Activated CD4-positive, alpha-beta T cell treated with anti-CD3 and anti-CD28 coated beads, Interleukin-2, amount 50 U/mL, for 24 hours (primary cell): ENCODE data around the gene FSTL1.
"Not testable (repeated sequence)": the region's sequence is repeated elsewhere in the genome, so short reads cannot be mapped to it uniquely, and the experiment has no call there.

Experiments
- DNase-seq, 2 donors: peaks; one replicate each; pipeline ENCODE4 v3.0.0-alpha.2; 2020; ENCODE audit warnings: low read depth in 1 of 2, low spot score in 1 of 2

The FSTL1 gene

GRCh38 chr3:120418446-120418845, 32.3 kb downstream of the FSTL1 start:
- no peak for DNase-seq

GRCh38 chr3:120417272-120417911, 33.4 kb downstream of the FSTL1 start:
- DNase-seq: peak; percentile 50 to 80

- no peak for DNase-seq
These were observed 33.9 kb downstream of the FSTL1 start for GRCh38 chr3:120416868-120417267.

GRCh38 chr3:120415756-120416155, 35.0 kb downstream of the FSTL1 start:
- DNase-seq: no peak

- no peak for DNase-seq
These were observed 40.3 kb downstream of the FSTL1 start for GRCh38 chr3:120410541-120410940.

GRCh38 chr3:120410116-120410515, 40.7 kb downstream of the FSTL1 start:
- DNase-seq: no peak

GRCh38 chr3:120407508-120408287, 43.1 kb downstream of the FSTL1 start:
- DNase-seq: no peak

- DNase-seq: no peak
These were observed 45.9 kb downstream of the FSTL1 start for GRCh38 chr3:120404876-120405275.

GRCh38 chr3:120402257-120402656, 48.5 kb downstream of the FSTL1 start:
- no peak for DNase-seq

- no peak for DNase-seq
These were observed 51.4 kb downstream of the FSTL1 start for GRCh38 chr3:120399372-120399771.

- no peak for DNase-seq
These were observed 54.3 kb downstream of the FSTL1 start for GRCh38 chr3:120396469-120396868.

GRCh38 chr3:120394347-120394746, 56.4 kb downstream of the FSTL1 start:
- no peak for DNase-seq

- no peak for DNase-seq
These were observed 57.0 kb downstream of the FSTL1 start for GRCh38 chr3:120393761-120394160.

GRCh38 chr3:120393243-120393642, 57.5 kb downstream of the FSTL1 start:
- no peak for DNase-seq

GRCh38 chr3:120382941-120383447, 67.8 kb downstream of the FSTL1 start:
- DNase-seq: no peak

GRCh38 chr3:120381503-120381902, 69.3 kb downstream of the FSTL1 start:
- DNase-seq: no peak

GRCh38 chr3:120377948-120378347, 72.8 kb downstream of the FSTL1 start:
- not testable (repeated sequence) for DNase-seq

- DNase-seq: no peak
These were observed 80.3 kb downstream of the FSTL1 start for GRCh38 chr3:120370463-120370862.

- DNase-seq: no peak
These were observed 81.7 kb downstream of the FSTL1 start for GRCh38 chr3:120369037-120369467.

GRCh38 chr3:120368172-120368571, 82.6 kb downstream of the FSTL1 start:
- DNase-seq: no peak

GRCh38 chr3:120364821-120365220, 86.0 kb downstream of the FSTL1 start:
- DNase-seq: no peak

GRCh38 chr3:120364101-120364500, 86.7 kb downstream of the FSTL1 start:
- no peak for DNase-seq
